SJSA1 (cell line): ENCODE measurements around the gene FKBP6. TPM values are rescaled to one million over a fixed set of nuclear protein-coding genes. Genes with fewer than 3 reads are reported as not detected.
"Not testable (repeated sequence)": the region's sequence is repeated elsewhere in the genome, so short reads cannot be mapped to it uniquely, and the experiment has no call there.

Source experiments
- DNase-seq, 2 experiments: peaks; one replicate each; pipeline ENCODE4 v3.0.0-alpha.2; 2015 to 2020; ENCODE audit warnings: low spot score in 2 of 2, low read depth in 1 of 2
- H3K27ac ChIP-seq: fragments of 250-450 bp; sonication (Bioruptor Pico); 2 replicates; pipeline ENCODE4 v1.5.1; 2020; ENCODE audit warnings: mild to moderate bottlenecking, moderate library complexity
- H3K27me3 ChIP-seq: fragments of 250-450 bp; sonication (Bioruptor Pico); replicated peaks from 2 replicates; pipeline ENCODE4 v1.5.1; 2020; ENCODE audit warnings: mild to moderate bottlenecking, moderate library complexity
- H3K36me3 ChIP-seq: fragments of 250-450 bp; sonication (Bioruptor Pico); 2 replicates; pipeline ENCODE4 v1.5.1; 2020; ENCODE audit warnings: mild to moderate bottlenecking
- H3K4me1 ChIP-seq: fragments of 250-450 bp; sonication (Bioruptor Pico); replicated peaks from 2 replicates; pipeline ENCODE4 v1.6.1; 2021; ENCODE audit warnings: mild to moderate bottlenecking
- H3K4me3 ChIP-seq: fragments of 250-450 bp; sonication (Bioruptor Pico); 2 replicates; pipeline ENCODE4 v1.5.1; 2020; ENCODE audit warnings: mild to moderate bottlenecking
- H3K9me3 ChIP-seq: fragments of 250-450 bp; sonication (Bioruptor Pico); replicated peaks from 2 replicates; pipeline ENCODE4 v1.5.1; 2020; ENCODE audit warnings: mild to moderate bottlenecking
- total RNA-seq: library from RNA; depleted of rRNA; stranded (reverse); fragments of >200 nt; shearing (Covaris generic); gene quantifications from 2 replicates; pipeline ENCODE4 v1.2.3, GENCODE V29; 2014; rRNA removed

The FKBP6 gene
- not detected in 2 replicates for total RNA-seq

- H3K4me1 ChIP-seq, H3K27me3 ChIP-seq, H3K27ac ChIP-seq, H3K4me3 ChIP-seq, H3K9me3 ChIP-seq, DNase-seq, H3K36me3 ChIP-seq: not testable (repeated sequence)
Measured at GRCh38 chr7:73327922-73328321, at the start of gene FKBP6, which contains the start of gene TRIM50. FKBP6 (plus strand) TSS chr7:73328161; CDS start chr7:73328429, 268 bp downstream. TRIM50 (minus strand) TSS chr7:73328082; CDS start chr7:73324787, 3,295 bp downstream.

- H3K36me3 ChIP-seq, H3K27ac ChIP-seq, H3K9me3 ChIP-seq: not testable (repeated sequence)
Measured at GRCh38 chr7:73297235-73297634, 30.7 kb upstream of the FKBP6 start.

GRCh38 chr7:73297706-73298105 lies 30.3 kb upstream of the FKBP6 start:
- DNase-seq, H3K4me3 ChIP-seq, H3K27me3 ChIP-seq, H3K36me3 ChIP-seq, H3K9me3 ChIP-seq, H3K4me1 ChIP-seq, H3K27ac ChIP-seq: not testable (repeated sequence)

More at GRCh38 chr7:73297235-73297634, 30.7 kb upstream of the FKBP6 start:
- H3K27me3 ChIP-seq, H3K4me3 ChIP-seq, H3K4me1 ChIP-seq, DNase-seq: not testable (repeated sequence)

GRCh38 chr7:73299812-73300211 lies 28.1 kb upstream of the FKBP6 start:
- not testable (repeated sequence) for H3K9me3 ChIP-seq, DNase-seq

GRCh38 chr7:73301108-73301507 lies 26.9 kb upstream of the FKBP6 start:
- H3K27ac ChIP-seq, H3K27me3 ChIP-seq, H3K4me3 ChIP-seq, H3K4me1 ChIP-seq, H3K9me3 ChIP-seq, DNase-seq: not testable (repeated sequence)
- peaks cover 25% of the 10 kb centered on the region for H3K36me3 ChIP-seq

More at GRCh38 chr7:73299812-73300211, 28.1 kb upstream of the FKBP6 start:
- peaks cover 13% of the 10 kb centered on the region for H3K36me3 ChIP-seq
- H3K4me3 ChIP-seq, H3K27me3 ChIP-seq, H3K4me1 ChIP-seq, H3K27ac ChIP-seq: not testable (repeated sequence)

GRCh38 chr7:73302846-73303245 lies 25.1 kb upstream of the FKBP6 start:
- not testable (repeated sequence) for H3K4me3 ChIP-seq

GRCh38 chr7:73303546-73303945 lies 24.4 kb upstream of the FKBP6 start:
- H3K9me3 ChIP-seq = no peaks in the 10 kb centered on the region
- H3K27me3 ChIP-seq = no peaks in the 10 kb centered on the region
- no peak overlapping the region for H3K4me3 ChIP-seq
- H3K4me1 ChIP-seq = peaks cover 7% of the 10 kb centered on the region; the same call in 1 of the 2 replicates
- H3K36me3 ChIP-seq = peaks cover 32% of the 10 kb centered on the region
- DNase-seq = peak in 1 of 2 experiments; percentile 40
- no peak overlapping the region for H3K27ac ChIP-seq

More at GRCh38 chr7:73302846-73303245, 25.1 kb upstream of the FKBP6 start:
- not testable (repeated sequence) for DNase-seq, H3K27me3 ChIP-seq, H3K4me1 ChIP-seq, H3K27ac ChIP-seq, H3K9me3 ChIP-seq
- peaks cover 30% of the 10 kb centered on the region for H3K36me3 ChIP-seq

- Histone ChIP-seq H3K36me3 (peaks cover 32% of the 10 kb centered on the region), H3K4me3 (no peak overlapping the region), H3K27ac (no peak overlapping the region), H3K4me1 (peaks cover 8% of the 10 kb centered on the region; the same call in 1 of the 2 replicates), H3K27me3 (no peaks in the 10 kb centered on the region), H3K9me3 (no peaks in the 10 kb centered on the region)
- DNase-seq = peak in 1 of 2 experiments; percentile 25
Measured at GRCh38 chr7:73304071-73304470, 23.9 kb upstream of the FKBP6 start.

GRCh38 chr7:73304612-73305387 lies 23.2 kb upstream of the FKBP6 start:
- not testable (repeated sequence) for H3K4me1 ChIP-seq, H3K27me3 ChIP-seq, H3K9me3 ChIP-seq, H3K27ac ChIP-seq, H3K4me3 ChIP-seq
- DNase-seq = peak in 1 of 2 experiments; percentile 35
- H3K36me3 ChIP-seq = peaks cover 32% of the 10 kb centered on the region

GRCh38 chr7:73307436-73307835 lies 20.5 kb upstream of the FKBP6 start:
- Histone ChIP-seq H3K36me3 (peaks cover 32% of the 10 kb centered on the region), H3K4me1 (peaks cover 13% of the 10 kb centered on the region; the same call in 1 of the 2 replicates), H3K27ac (no peak overlapping the region), H3K27me3 (no peaks in the 10 kb centered on the region), H3K9me3 (no peaks in the 10 kb centered on the region), H3K4me3 (peak overlapping the region; percentile 52)
- DNase-seq = peak in 1 of 2 experiments; percentile 38

GRCh38 chr7:73308074-73308664 lies 19.8 kb upstream of the FKBP6 start:
- DNase-seq = peak in 1 of 2 experiments; percentile 40
- no peak overlapping the region for H3K27ac ChIP-seq

GRCh38 chr7:73308665-73309214 lies 19.2 kb upstream of the FKBP6 start, which contains the start of gene NSUN5:
NSUN5 (minus strand) TSS chr7:73308826; CDS start chr7:73308790, 36 bp downstream.
- peak; percentile 35 to 79 for DNase-seq
- H3K36me3 ChIP-seq = peaks cover 28% of the 10 kb centered on the region
- peak within 1 kb of the TSS; percentile 52 for H3K4me3 ChIP-seq
- peaks cover 13% of the 10 kb centered on the region; the same call in 1 of the 2 replicates for H3K4me1 ChIP-seq
- H3K27me3 ChIP-seq = no peaks in the 10 kb centered on the region
- H3K27ac ChIP-seq = no peak within 1 kb of the TSS
- H3K9me3 ChIP-seq = no peaks in the 10 kb centered on the region

More at GRCh38 chr7:73308074-73308664, 19.8 kb upstream of the FKBP6 start:
- Histone ChIP-seq H3K9me3 (no peaks in the 10 kb centered on the region), H3K4me1 (peaks cover 13% of the 10 kb centered on the region; the same call in 1 of the 2 replicates), H3K36me3 (peaks cover 32% of the 10 kb centered on the region), H3K27me3 (no peaks in the 10 kb centered on the region), H3K4me3 (peak overlapping the region; percentile 52)

- H3K4me3 ChIP-seq, DNase-seq, H3K27ac ChIP-seq, H3K9me3 ChIP-seq, H3K27me3 ChIP-seq, H3K36me3 ChIP-seq: not testable (repeated sequence)
- peaks cover 13% of the 10 kb centered on the region; the same call in 1 of the 2 replicates for H3K4me1 ChIP-seq
Measured at GRCh38 chr7:73311421-73311820, 16.5 kb upstream of the FKBP6 start.
